A673 (cell line): Measurements from ENCODE around the gene BTNL8. TPM values are rescaled to one million over a fixed set of nuclear protein-coding genes. Genes with fewer than 3 reads are reported as not detected.

Source experiments
- BruUV-seq: library from RNA; stranded (reverse); fragments of 400-500 nt; replicated peaks from 2 replicates; lab custom pipeline; 2021; lab: Mats Ljungman, UMichigan
- CTCF ChIA-PET: fragments of 300-600 bp; sonication (Branson Sonifier 250); formaldehyde crosslinking; loops from one replicate; lab custom pipeline; 2022; ENCODE audit warnings: antibody characterized with exemption; lab: Charles Lee
- POLR2A ChIA-PET: fragments of 300-600 bp; sonication (Branson Sonifier 250); formaldehyde crosslinking; loops from one replicate; lab custom pipeline; 2022; ENCODE audit warnings: antibody characterized with exemption; ENCODE audit not compliant: low non-redundant PET; lab: Charles Lee
- DNase-seq: peaks from one replicate; pipeline ENCODE4 v3.0.0-alpha.2; 2015; ENCODE audit warnings: low spot score
- H3K27ac ChIP-seq: fragments of 200-600 bp; sonication (generic); 2 replicates; pipeline ENCODE4 v1.5.1; 2016; ENCODE audit warnings: mixed run types, low read depth, mild to moderate bottlenecking, mixed read lengths, antibody characterized with exemption, low read length; ENCODE audit not compliant: poor library complexity, severe bottlenecking
- H3K27me3 ChIP-seq: fragments of 200-600 bp; sonication (generic); replicated peaks from 2 replicates; pipeline ENCODE4 v1.6.1; 2017; ENCODE audit warnings: mixed run types, low read depth, mild to moderate bottlenecking, mixed read lengths, antibody characterized with exemption, low read length; ENCODE audit not compliant: insufficient read depth, poor library complexity
- H3K36me3 ChIP-seq: fragments of 200-600 bp; sonication (generic); 2 replicates; pipeline ENCODE4 v1.6.1; 2016; ENCODE audit warnings: mixed run types, mild to moderate bottlenecking, mixed read lengths, antibody characterized with exemption, low read length; ENCODE audit not compliant: insufficient read depth, poor library complexity, severe bottlenecking
- H3K4me1 ChIP-seq: fragments of 200-600 bp; sonication (generic); 2 replicates; pipeline ENCODE4 v1.6.1; 2017; ENCODE audit warnings: mixed run types, mild to moderate bottlenecking, mixed read lengths, antibody characterized with exemption, low read length; ENCODE audit not compliant: insufficient read depth, poor library complexity, severe bottlenecking
- H3K4me3 ChIP-seq: fragments of 200-600 bp; sonication (generic); 2 replicates; pipeline ENCODE4 v1.5.1; 2016; ENCODE audit warnings: low read depth, mixed run types, mild to moderate bottlenecking, mixed read lengths, low read length; ENCODE audit not compliant: poor library complexity, severe bottlenecking
- H3K9me3 ChIP-seq: fragments of 200-600 bp; sonication (generic); 2 replicates; pipeline ENCODE4 v1.6.1; 2016; ENCODE audit warnings: mixed run types, low read depth, mild to moderate bottlenecking, mixed read lengths, antibody characterized with exemption, low read length; ENCODE audit not compliant: poor library complexity, severe bottlenecking
- EZH2 ChIP-seq: fragments of 200-600 bp; sonication (generic); IDR thresholded peaks from 2 replicates; pipeline ENCODE4 v1.6.1; 2017; ENCODE audit warnings: borderline replicate concordance, low read depth, mild to moderate bottlenecking, mixed read lengths, antibody characterized with exemption, low read length; ENCODE audit not compliant: poor library complexity, severe bottlenecking
- intact Hi-C: fragments of 100-400 bp; cut with micrococcal nuclease; formaldehyde crosslinking; loops from one replicate; pipeline ENCODE4 v1.10.0; 2022; ENCODE audit not compliant: unreplicated experiment
- total RNA-seq: library from RNA; stranded (reverse); gene quantifications from 2 replicates; pipeline ENCODE4 v1.2.3, GENCODE V29; 2021
- TF ChIP-seq, protein P1 (sequence below): fragments of 300-800, 200-600 bp; sonication (generic); conservative IDR thresholded peaks from 2 replicates; pipeline ENCODE4 v1.5.1; 2017; ENCODE audit warnings: low read depth, mild to moderate bottlenecking, antibody characterized with exemption, low read length, moderate library complexity, mixed read lengths

Gene BTNL8
- total RNA-seq, 1 experiment from 2014 or later, result not detected

DNA sequence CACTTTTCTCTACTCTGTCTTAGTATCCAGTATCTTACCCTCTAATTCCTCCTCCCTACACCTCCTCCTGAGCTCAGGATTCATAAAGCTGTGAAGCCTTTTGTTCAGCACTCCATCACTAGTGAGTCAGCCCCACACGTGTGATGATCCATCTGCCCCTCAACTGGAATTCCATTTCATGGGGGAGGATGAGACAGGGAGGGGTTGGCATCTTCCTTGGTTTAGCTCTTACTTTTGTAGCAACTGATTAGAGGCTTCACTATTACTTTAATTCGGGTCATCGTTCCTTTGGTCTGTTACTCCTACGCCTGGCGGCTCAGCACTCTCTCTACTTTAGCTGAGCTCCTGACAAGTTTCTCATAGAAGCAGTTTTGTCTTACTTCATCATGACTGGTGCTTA is 11.8 kb downstream of the BTNL8 start:
- ChIA-PET CTCF (no interaction called here), POLR2A (no interaction called here)
- no peak overlapping the region for H3K4me3 ChIP-seq
- no peaks in the 10 kb centered on the region for H3K36me3 ChIP-seq
- H3K9me3 ChIP-seq, result no peaks in the 10 kb centered on the region
- TF ChIP-seq EZH2, result no peak
- TF ChIP-seq, protein P1, sequence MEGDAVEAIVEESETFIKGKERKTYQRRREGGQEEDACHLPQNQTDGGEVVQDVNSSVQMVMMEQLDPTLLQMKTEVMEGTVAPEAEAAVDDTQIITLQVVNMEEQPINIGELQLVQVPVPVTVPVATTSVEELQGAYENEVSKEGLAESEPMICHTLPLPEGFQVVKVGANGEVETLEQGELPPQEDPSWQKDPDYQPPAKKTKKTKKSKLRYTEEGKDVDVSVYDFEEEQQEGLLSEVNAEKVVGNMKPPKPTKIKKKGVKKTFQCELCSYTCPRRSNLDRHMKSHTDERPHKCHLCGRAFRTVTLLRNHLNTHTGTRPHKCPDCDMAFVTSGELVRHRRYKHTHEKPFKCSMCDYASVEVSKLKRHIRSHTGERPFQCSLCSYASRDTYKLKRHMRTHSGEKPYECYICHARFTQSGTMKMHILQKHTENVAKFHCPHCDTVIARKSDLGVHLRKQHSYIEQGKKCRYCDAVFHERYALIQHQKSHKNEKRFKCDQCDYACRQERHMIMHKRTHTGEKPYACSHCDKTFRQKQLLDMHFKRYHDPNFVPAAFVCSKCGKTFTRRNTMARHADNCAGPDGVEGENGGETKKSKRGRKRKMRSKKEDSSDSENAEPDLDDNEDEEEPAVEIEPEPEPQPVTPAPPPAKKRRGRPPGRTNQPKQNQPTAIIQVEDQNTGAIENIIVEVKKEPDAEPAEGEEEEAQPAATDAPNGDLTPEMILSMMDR, result no peak
- H3K27ac ChIP-seq, result no peak overlapping the region
- no TSS peak for BruUV-seq
- no peaks in the 10 kb centered on the region for H3K27me3 ChIP-seq
- no peaks in the 10 kb centered on the region for H3K4me1 ChIP-seq
- intact Hi-C loops, result no loop called here
- DNase-seq, result no peak

DNA sequence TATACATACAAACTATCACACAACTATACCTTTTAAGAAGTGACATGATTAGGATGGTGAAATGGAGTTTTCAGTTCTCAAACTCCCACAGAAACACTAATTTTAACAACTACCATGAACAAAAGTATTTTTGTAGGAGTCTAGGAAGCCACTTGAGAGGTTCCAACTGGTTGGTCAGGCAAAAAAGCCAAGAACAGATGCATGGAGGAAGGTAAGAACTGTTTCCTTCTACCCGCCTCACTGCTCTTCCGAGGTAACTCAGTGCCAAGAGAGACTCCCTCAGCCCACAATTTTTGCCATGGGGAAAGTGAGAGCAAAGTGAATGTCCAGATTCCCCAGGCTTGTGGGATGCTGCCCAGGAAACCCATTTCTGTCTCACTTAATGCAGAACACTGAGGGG is 15.7 kb downstream of the BTNL8 start:
- BruUV-seq, result no TSS peak
- ChIA-PET CTCF (no interaction called here), POLR2A (no interaction called here)
- Histone ChIP-seq H3K36me3 (no peaks in the 10 kb centered on the region), H3K27me3 (no peaks in the 10 kb centered on the region), H3K27ac (no peak overlapping the region), H3K9me3 (no peaks in the 10 kb centered on the region), H3K4me1 (no peaks in the 10 kb centered on the region), H3K4me3 (no peak overlapping the region)
- no peak for DNase-seq
- TF ChIP-seq, protein P1, result no peak
- no peak for TF ChIP-seq EZH2
- intact Hi-C loops, result no loop called here

DNA sequence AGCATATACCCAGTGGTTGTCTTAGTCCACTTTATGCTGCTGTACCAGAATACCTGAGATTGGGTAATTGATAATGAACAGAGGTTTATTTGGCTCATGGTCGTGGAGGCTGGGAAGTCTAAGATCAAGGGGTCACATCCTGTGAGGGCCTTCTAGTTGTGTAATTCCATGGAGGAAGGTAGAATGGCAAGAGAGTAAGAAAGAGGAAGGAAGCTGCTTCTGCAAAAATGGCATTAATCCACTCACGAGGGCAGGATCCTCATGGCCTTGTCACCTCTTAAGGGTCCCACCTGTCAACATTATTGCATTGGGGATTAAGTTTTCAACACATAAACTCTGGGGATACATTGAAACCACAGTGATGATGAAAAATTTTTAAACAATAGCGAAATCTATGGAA is 17.0 kb downstream of the BTNL8 start:
- no TSS peak for BruUV-seq

More for the DNA sequence above, 17.0 kb downstream of the BTNL8 start:
- no peaks in the 10 kb centered on the region for H3K36me3 ChIP-seq
- intact Hi-C loops, result no loop called here
- no peak overlapping the region for H3K27ac ChIP-seq
- no peaks in the 10 kb centered on the region for H3K9me3 ChIP-seq
- no peaks in the 10 kb centered on the region for H3K27me3 ChIP-seq
- ChIA-PET CTCF (no interaction called here), POLR2A (interaction anchor here (0.7 kb wide), 1 partner anchor 1749 kb away, joined by 4 read pairs; no protein-coding TSS in a partner anchor)
- H3K4me1 ChIP-seq, result no peaks in the 10 kb centered on the region
- DNase-seq, result no peak
- TF ChIP-seq, protein P1, result no peak
- no peak for TF ChIP-seq EZH2
- no peak overlapping the region for H3K4me3 ChIP-seq
